Measurements from ENCODE around the gene EHD1. TPM values are rescaled to one million over a fixed set of nuclear protein-coding genes. Genes with fewer than 3 reads are reported as not detected.

EHD1 gene
- total and polyA plus RNA-seq, 9 of the 15 experiments (the other 6 are each of a cell fraction or from before 2014, with no cell fraction given) = 0.46 to 65.0 (median 16.4) TPM

- TF ChIP-seq, protein P1, sequence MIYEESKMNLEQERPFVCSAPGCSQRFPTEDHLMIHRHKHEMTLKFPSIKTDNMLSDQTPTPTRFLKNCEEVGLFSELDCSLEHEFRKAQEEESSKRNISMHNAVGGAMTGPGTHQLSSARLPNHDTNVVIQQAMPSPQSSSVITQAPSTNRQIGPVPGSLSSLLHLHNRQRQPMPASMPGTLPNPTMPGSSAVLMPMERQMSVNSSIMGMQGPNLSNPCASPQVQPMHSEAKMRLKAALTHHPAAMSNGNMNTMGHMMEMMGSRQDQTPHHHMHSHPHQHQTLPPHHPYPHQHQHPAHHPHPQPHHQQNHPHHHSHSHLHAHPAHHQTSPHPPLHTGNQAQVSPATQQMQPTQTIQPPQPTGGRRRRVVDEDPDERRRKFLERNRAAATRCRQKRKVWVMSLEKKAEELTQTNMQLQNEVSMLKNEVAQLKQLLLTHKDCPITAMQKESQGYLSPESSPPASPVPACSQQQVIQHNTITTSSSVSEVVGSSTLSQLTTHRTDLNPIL (CRISPR knock-in tag; IDR thresholded peaks at IDR 0.05) = no peak
- TF ChIP-seq ARID4B (CRISPR knock-in tag; IDR thresholded peaks at IDR 0.05) = peak; percentile 73
- TF ChIP-seq FOXP1 (CRISPR knock-in tag; IDR thresholded peaks at IDR 0.05) = no peak
- 0 out of 2 replicates have a peak, but pooled peaks have one; percentile 10 for TF ChIP-seq DPF2 (IDR thresholded peaks at IDR 0.05)
- peak; percentile 78; the same call in 1 of the 2 replicates for TF ChIP-seq CBX1 (IDR thresholded peaks at IDR 0.05; ENCODE audit: low read depth)
- TF ChIP-seq, protein P2, sequence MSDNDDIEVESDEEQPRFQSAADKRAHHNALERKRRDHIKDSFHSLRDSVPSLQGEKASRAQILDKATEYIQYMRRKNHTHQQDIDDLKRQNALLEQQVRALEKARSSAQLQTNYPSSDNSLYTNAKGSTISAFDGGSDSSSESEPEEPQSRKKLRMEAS (CRISPR knock-in tag; IDR thresholded peaks at IDR 0.05) = peak; percentile 84
- no peak for TF ChIP-seq NONO (IDR thresholded peaks at IDR 0.05; ENCODE audit: low read depth in 2 of 2, low read length in 1 of 2)
- TF ChIP-seq, protein P3, sequence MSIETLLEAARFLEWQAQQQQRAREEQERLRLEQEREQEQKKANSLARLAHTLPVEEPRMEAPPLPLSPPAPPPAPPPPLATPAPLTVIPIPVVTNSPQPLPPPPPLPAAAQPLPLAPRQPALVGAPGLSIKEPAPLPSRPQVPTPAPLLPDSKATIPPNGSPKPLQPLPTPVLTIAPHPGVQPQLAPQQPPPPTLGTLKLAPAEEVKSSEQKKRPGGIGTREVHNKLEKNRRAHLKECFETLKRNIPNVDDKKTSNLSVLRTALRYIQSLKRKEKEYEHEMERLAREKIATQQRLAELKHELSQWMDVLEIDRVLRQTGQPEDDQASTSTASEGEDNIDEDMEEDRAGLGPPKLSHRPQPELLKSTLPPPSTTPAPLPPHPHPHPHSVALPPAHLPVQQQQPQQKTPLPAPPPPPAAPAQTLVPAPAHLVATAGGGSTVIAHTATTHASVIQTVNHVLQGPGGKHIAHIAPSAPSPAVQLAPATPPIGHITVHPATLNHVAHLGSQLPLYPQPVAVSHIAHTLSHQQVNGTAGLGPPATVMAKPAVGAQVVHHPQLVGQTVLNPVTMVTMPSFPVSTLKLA (conservative IDR thresholded peaks at IDR 0.05) = peak in 1 of 2 experiments; percentile 49; a peak in 2 of 4 replicates
- TF ChIP-seq ZNF507 (tag; conservative IDR thresholded peaks at IDR 0.05) = no peak
- TF ChIP-seq, protein P4, sequence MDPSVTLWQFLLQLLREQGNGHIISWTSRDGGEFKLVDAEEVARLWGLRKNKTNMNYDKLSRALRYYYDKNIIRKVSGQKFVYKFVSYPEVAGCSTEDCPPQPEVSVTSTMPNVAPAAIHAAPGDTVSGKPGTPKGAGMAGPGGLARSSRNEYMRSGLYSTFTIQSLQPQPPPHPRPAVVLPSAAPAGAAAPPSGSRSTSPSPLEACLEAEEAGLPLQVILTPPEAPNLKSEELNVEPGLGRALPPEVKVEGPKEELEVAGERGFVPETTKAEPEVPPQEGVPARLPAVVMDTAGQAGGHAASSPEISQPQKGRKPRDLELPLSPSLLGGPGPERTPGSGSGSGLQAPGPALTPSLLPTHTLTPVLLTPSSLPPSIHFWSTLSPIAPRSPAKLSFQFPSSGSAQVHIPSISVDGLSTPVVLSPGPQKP (CRISPR knock-in tag; IDR thresholded peaks at IDR 0.05) = no peak
- no peak for TF ChIP-seq ZNF655 (CRISPR knock-in tag; IDR thresholded peaks at IDR 0.05)
Measured at GRCh38 chr11:64846998-64847666, 31.3 kb downstream of the EHD1 start (continued).

Data from K562 (cell line).